VCaP (cell line): ENCODE measurements around the gene GEMIN8.

Experiments
- H3K27ac ChIP-seq: fragments of 450-650 bp; 2 replicates; pipeline ENCODE4 v1.5.1; 2017
- TF ChIP-seq, protein P1 (sequence below): fragments of 450-650 bp; conservative IDR thresholded peaks from 2 replicates; pipeline ENCODE4 v1.5.1; 2017; ENCODE audit warnings: mild to moderate bottlenecking, moderate library complexity

GEMIN8 gene, protein sequence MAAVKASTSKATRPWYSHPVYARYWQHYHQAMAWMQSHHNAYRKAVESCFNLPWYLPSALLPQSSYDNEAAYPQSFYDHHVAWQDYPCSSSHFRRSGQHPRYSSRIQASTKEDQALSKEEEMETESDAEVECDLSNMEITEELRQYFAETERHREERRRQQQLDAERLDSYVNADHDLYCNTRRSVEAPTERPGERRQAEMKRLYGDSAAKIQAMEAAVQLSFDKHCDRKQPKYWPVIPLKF

GRCh38 chrX:14029425-14030173 is at the start of gene GEMIN8:
Gene GEMIN8 (minus strand): TSS chrX:14029892. CDS start chrX:14021478, 8,414 bp downstream.
- TF ChIP-seq, protein P1, sequence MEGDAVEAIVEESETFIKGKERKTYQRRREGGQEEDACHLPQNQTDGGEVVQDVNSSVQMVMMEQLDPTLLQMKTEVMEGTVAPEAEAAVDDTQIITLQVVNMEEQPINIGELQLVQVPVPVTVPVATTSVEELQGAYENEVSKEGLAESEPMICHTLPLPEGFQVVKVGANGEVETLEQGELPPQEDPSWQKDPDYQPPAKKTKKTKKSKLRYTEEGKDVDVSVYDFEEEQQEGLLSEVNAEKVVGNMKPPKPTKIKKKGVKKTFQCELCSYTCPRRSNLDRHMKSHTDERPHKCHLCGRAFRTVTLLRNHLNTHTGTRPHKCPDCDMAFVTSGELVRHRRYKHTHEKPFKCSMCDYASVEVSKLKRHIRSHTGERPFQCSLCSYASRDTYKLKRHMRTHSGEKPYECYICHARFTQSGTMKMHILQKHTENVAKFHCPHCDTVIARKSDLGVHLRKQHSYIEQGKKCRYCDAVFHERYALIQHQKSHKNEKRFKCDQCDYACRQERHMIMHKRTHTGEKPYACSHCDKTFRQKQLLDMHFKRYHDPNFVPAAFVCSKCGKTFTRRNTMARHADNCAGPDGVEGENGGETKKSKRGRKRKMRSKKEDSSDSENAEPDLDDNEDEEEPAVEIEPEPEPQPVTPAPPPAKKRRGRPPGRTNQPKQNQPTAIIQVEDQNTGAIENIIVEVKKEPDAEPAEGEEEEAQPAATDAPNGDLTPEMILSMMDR: no peak
- H3K27ac ChIP-seq: peak within 1 kb of the TSS; percentile 80

GRCh38 chrX:14076639-14077038 is 46.9 kb upstream of the GEMIN8 start:
- TF ChIP-seq, protein P1: no peak
- no peak overlapping the region for H3K27ac ChIP-seq

DNA sequence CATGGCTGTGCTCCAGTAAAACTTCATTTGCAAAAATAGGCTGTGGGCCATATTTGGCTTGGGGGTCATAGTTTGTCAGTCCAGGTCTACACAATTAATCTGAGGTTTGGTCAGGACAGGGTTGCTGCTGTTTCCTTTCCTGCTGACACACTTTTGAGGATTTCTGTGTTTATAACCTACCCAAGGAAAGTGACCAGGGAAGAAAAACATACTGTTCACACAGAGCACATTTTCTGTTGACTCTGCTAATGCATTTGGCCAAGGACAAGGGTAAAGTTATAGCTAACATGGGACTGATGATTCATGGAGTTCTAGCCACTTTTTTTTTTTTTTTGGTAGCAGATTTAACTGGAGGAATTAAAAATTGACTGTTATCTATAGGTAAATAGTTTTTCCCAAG is 43.9 kb upstream of the GEMIN8 start:
- TF ChIP-seq, protein P1: no peak
- peak overlapping the region; percentile 44; the same call in 1 of the 2 replicates for H3K27ac ChIP-seq

- H3K27ac ChIP-seq: peak overlapping the region; percentile 44; the same call in 1 of the 2 replicates
- TF ChIP-seq, protein P1: no peak
Observed at GRCh38 chrX:14073071-14073470, 43.4 kb upstream of the GEMIN8 start.

- no peak overlapping the region for H3K27ac ChIP-seq
- TF ChIP-seq, protein P1: no peak
Observed at GRCh38 chrX:14065800-14066199, 36.1 kb upstream of the GEMIN8 start.

- no peak overlapping the region for H3K27ac ChIP-seq
- TF ChIP-seq, protein P1: no peak
Observed at GRCh38 chrX:14064626-14065432, 35.1 kb upstream of the GEMIN8 start.

GRCh38 chrX:14062524-14062923 is 32.8 kb upstream of the GEMIN8 start:
- H3K27ac ChIP-seq: peak overlapping the region; percentile 53

More at GRCh38 chrX:14062524-14062923, 32.8 kb upstream of the GEMIN8 start:
- TF ChIP-seq, protein P1: no peak
